OCI-LY7 (cell line): ENCODE results near the gene RPS6KB2. TPM values are rescaled to one million over a fixed set of nuclear protein-coding genes. Genes with fewer than 3 reads are reported as not detected.

ENCODE experiments used
- BruUV-seq: library from RNA; stranded (reverse); fragments of 400-500 nt; replicated peaks from 2 replicates; lab custom pipeline; 2021; lab: Mats Ljungman, UMichigan
- CTCF ChIA-PET: fragments of 300-600 bp; sonication (Branson Sonifier 250); formaldehyde crosslinking; loops from one replicate; lab custom pipeline; 2022; ENCODE audit warnings: antibody characterized with exemption; ENCODE audit not compliant: unreplicated experiment; lab: Charles Lee
- POLR2A ChIA-PET: fragments of 300-600 bp; sonication (Branson Sonifier 250); formaldehyde crosslinking; loops from one replicate; lab custom pipeline; 2022; ENCODE audit warnings: antibody characterized with exemption; lab: Charles Lee
- DNase-seq: peaks from one replicate; pipeline ENCODE4 v3.0.0-alpha.2; 2015; ENCODE audit warnings: low spot score
- H2AFZ ChIP-seq: fragments of 200-600 bp; sonication (generic), shearing (Covaris generic); 2 replicates; pipeline ENCODE4 v1.6.1; 2014; ENCODE audit warnings: mild to moderate bottlenecking, antibody characterized with exemption, low read length, moderate library complexity
- H3K27ac ChIP-seq: fragments of 200-600 bp; sonication (generic); 2 replicates; pipeline ENCODE4 v1.5.1; 2014; ENCODE audit warnings: mixed run types, low read depth, mild to moderate bottlenecking, moderate library complexity, low read length, inconsistent platforms; ENCODE audit not compliant: poor library complexity, severe bottlenecking
- H3K36me3 ChIP-seq: fragments of 200-600 bp; sonication (generic); 2 replicates; pipeline ENCODE4 v1.6.1; 2014; ENCODE audit warnings: mild to moderate bottlenecking, antibody characterized with exemption, low read length, moderate library complexity, mixed read lengths; ENCODE audit not compliant: insufficient read depth
- H3K4me1 ChIP-seq: fragments of 200-600 bp; sonication (generic); 2 replicates; pipeline ENCODE4 v1.5.1; 2014; ENCODE audit warnings: mild to moderate bottlenecking, low read length; ENCODE audit not compliant: insufficient read depth, poor library complexity, severe bottlenecking
- H3K4me2 ChIP-seq: fragments of 200-600 bp; sonication (generic); 2 replicates; pipeline ENCODE4 v1.6.1; 2014; ENCODE audit warnings: mild to moderate bottlenecking, low read length
- H3K4me3 ChIP-seq: fragments of 200-600 bp; sonication (generic); 2 replicates; pipeline ENCODE4 v1.5.1; 2014; ENCODE audit warnings: mild to moderate bottlenecking, low read depth, low read length; ENCODE audit not compliant: poor library complexity, severe bottlenecking
- H3K79me2 ChIP-seq: fragments of 200-600 bp; sonication (generic); 2 replicates; pipeline ENCODE4 v1.6.1; 2016; ENCODE audit warnings: low read depth, mild to moderate bottlenecking, low read length, moderate library complexity, mixed read lengths; ENCODE audit not compliant: insufficient read depth
- H3K9me2 ChIP-seq: fragments of 200-600 bp; sonication (generic); 2 replicates; pipeline ENCODE4 v1.6.1; 2016; ENCODE audit warnings: mild to moderate bottlenecking, low read length, mixed read lengths; ENCODE audit not compliant: insufficient read depth
- H3K9me3 ChIP-seq: fragments of 200-600 bp; sonication (generic); 2 replicates; pipeline ENCODE4 v1.6.1; 2014; ENCODE audit warnings: mild to moderate bottlenecking, mixed run types, low read length, mixed read lengths
- H4K20me1 ChIP-seq: fragments of 200-600 bp; sonication (generic); 2 replicates; pipeline ENCODE4 v1.6.1; 2014; ENCODE audit warnings: mild to moderate bottlenecking, antibody characterized with exemption, low read length, moderate library complexity, mixed read lengths; ENCODE audit not compliant: insufficient read depth
- CTCF ChIP-seq: fragments of 200-600 bp; sonication (generic); conservative IDR thresholded peaks from 2 replicates; pipeline ENCODE4 v1.5.1; 2014; ENCODE audit warnings: mild to moderate bottlenecking, antibody characterized with exemption, low read length, moderate library complexity, mixed read lengths
- EZH2phosphoT487 ChIP-seq: fragments of 200-600 bp; sonication (generic); IDR thresholded peaks from 2 replicates; pipeline ENCODE4 v1.6.1; 2018; ENCODE audit warnings: low read depth, borderline replicate concordance, mild to moderate bottlenecking, mixed run types, antibody characterized with exemption, low read length, moderate library complexity, mixed read lengths
- intact Hi-C: fragments of 100-400 bp; cut with micrococcal nuclease; formaldehyde crosslinking; loops from one replicate; pipeline ENCODE4 v1.10.0; 2022; ENCODE audit not compliant: unreplicated experiment
- total RNA-seq, 2 experiments: library from RNA; depleted of rRNA in 1 of 2; stranded (reverse); fragments of >200 nt in 1 of 2; shearing (Covaris generic) in 1 of 2; gene quantifications; 2 replicates each; pipeline ENCODE4 v1.2.3, GENCODE V29; 2014 to 2022

RPS6KB2 gene
- total RNA-seq, 2 experiments from 2014 or later: 48.3 to 69.4 TPM

GRCh38 chr11:67406969-67407687, 21.2 kb upstream of the RPS6KB2 start:
- Histone ChIP-seq H3K36me3 (peaks cover 47% of the 10 kb centered on the region), H4K20me1 (no peaks in the 10 kb centered on the region), H3K4me3 (peak overlapping the region; percentile 79), H3K9me3 (no peaks in the 10 kb centered on the region), H3K4me1 (peaks cover 89% of the 10 kb centered on the region), H3K79me2 (peaks cover 36% of the 10 kb centered on the region; the same call in 1 of the 2 replicates), H2AFZ (no peak overlapping the region), H3K4me2 (peak overlapping the region; percentile 73), H3K9me2 (no peaks in the 10 kb centered on the region), H3K27ac (peak overlapping the region; percentile 97)
- DNase-seq: peak; percentile 68
- TF ChIP-seq CTCF (peak; percentile 62), EZH2phosphoT487 (no peak)
- ChIA-PET POLR2A (interaction anchor here (0.6 to 2.0 kb wide), 9 partner anchors 11 to 78 kb away, joined by 3 to 7 read pairs (median 4); partner anchors contain the start of gene PTPRCAP), CTCF (interaction anchor here (0.6 to 1.0 kb wide), 3 partner anchors 13 to 970 kb away, joined by 3 read pairs; partner anchors contain the start of gene TMEM134)
- BruUV-seq: no TSS peak
- intact Hi-C loops: loop anchor here (10.0 kb wide), 1 partner anchor 238 kb away; no protein-coding TSS in a partner anchor

GRCh38 chr11:67407688-67408163, 20.6 kb upstream of the RPS6KB2 start:
- ChIA-PET CTCF (interaction anchor here (1.0 kb wide), 1 partner anchor 61 kb away, joined by 3 read pairs; the partner anchor contains the start of gene TMEM134), POLR2A (interaction anchor here (0.7 to 2.0 kb wide), 6 partner anchors 11 to 78 kb away, joined by 3 to 7 read pairs (median 4); partner anchors contain the start of gene PTPRCAP)
- Histone ChIP-seq H3K4me2 (peak overlapping the region; percentile 73), H3K36me3 (peaks cover 47% of the 10 kb centered on the region), H3K27ac (peak overlapping the region; percentile 97), H3K4me1 (peaks cover 89% of the 10 kb centered on the region), H2AFZ (no peak overlapping the region), H3K4me3 (peak overlapping the region; percentile 79), H3K9me2 (no peaks in the 10 kb centered on the region), H3K79me2 (peaks cover 36% of the 10 kb centered on the region; the same call in 1 of the 2 replicates), H3K9me3 (no peaks in the 10 kb centered on the region), H4K20me1 (no peaks in the 10 kb centered on the region)
- intact Hi-C loops: loop anchor here (2.0 to 10.0 kb wide), 4 partner anchors 29 to 237 kb away; partner anchors contain the start of genes PTPRCAP and TMEM134
- no peak for TF ChIP-seq EZH2phosphoT487
- DNase-seq: no peak
- no TSS peak for BruUV-seq

GRCh38 chr11:67408437-67409200, 19.7 kb upstream of the RPS6KB2 start:
- peaks cover 47% of the 10 kb centered on the region for H3K36me3 ChIP-seq
- peak overlapping the region; percentile 79 for H3K4me3 ChIP-seq
- ChIA-PET POLR2A (interaction anchor here (0.6 to 2.0 kb wide), 6 partner anchors 10 to 77 kb away, joined by 3 to 7 read pairs (median 3); partner anchors contain the start of gene RAD9A), CTCF (interaction anchor here (0.6 kb wide), 1 partner anchor 140 kb away, joined by 3 read pairs; no protein-coding TSS in a partner anchor)
- no peak overlapping the region for H2AFZ ChIP-seq
- peak overlapping the region; percentile 73 for H3K4me2 ChIP-seq
- H3K9me3 ChIP-seq: no peaks in the 10 kb centered on the region
- H4K20me1 ChIP-seq: no peaks in the 10 kb centered on the region
- intact Hi-C loops: loop anchor here (2.0 to 10.0 kb wide), 4 partner anchors 28 to 236 kb away; partner anchors contain the start of genes PTPRCAP and TMEM134
- H3K27ac ChIP-seq: peak overlapping the region; percentile 97
- DNase-seq: no peak
- no TSS peak for BruUV-seq
- TF ChIP-seq EZH2phosphoT487: no peak
- no peak for TF ChIP-seq CTCF
- H3K9me2 ChIP-seq: no peaks in the 10 kb centered on the region
- H3K4me1 ChIP-seq: peaks cover 88% of the 10 kb centered on the region
- H3K79me2 ChIP-seq: peaks cover 36% of the 10 kb centered on the region; the same call in 1 of the 2 replicates
